Mammary epithelial cell (primary cell): ENCODE data around the gene FLT3.

Experiments
- EZH2 ChIP-seq: IDR thresholded peaks from 2 replicates; pipeline ENCODE4 v1.6.1; 2012; ENCODE audit warnings: low read length, inconsistent platforms, borderline replicate concordance
- TF ChIP-seq, protein P1 (sequence below), 2 donors: IDR thresholded peaks in 1 of 2; conservative IDR thresholded peaks in 1 of 2; 2 replicates each; pipeline ENCODE4 v1.5.1; 2011 to 2012; ENCODE audit warnings: inconsistent platforms in 2 of 2, low read length in 2 of 2, mild to moderate bottlenecking in 2 of 2, control low read depth in 1 of 2, low read depth in 1 of 2; ENCODE audit not compliant: insufficient read depth in 1 of 2; ENCODE audit errors: extremely low read depth in 1 of 2

DNA sequence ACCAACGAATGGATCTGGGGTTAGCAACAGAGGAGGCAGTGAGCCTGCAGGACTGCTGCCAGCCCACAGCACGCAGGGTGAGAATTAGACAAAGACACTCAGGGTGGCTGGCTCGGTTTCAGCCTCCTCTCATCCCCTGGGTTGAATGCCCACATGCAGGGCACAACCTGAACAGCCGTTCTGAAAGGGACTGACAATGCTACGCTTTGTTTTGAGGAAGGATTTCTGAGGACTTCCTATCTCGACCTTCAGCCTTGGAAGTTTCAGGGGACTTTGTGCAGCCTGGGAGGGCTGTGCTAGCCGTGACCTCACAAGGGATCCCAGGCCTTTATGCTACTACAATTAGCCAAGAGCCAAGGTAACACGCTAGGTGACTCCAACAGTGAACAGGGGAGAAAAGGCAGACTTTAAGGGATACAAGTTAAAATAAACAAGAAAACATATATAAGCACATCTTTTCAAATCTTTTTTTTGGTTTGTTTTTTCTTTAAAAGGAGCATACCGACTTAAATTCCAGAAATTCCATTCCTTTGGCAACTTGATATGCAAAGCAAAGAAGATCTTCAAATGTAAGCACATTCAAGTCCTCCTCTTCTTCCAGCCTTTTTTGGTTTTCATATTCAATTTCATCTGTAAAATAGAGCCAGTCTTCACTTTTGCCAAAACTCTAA, 77.4 kb downstream of the FLT3 start:
- TF ChIP-seq, protein P1, sequence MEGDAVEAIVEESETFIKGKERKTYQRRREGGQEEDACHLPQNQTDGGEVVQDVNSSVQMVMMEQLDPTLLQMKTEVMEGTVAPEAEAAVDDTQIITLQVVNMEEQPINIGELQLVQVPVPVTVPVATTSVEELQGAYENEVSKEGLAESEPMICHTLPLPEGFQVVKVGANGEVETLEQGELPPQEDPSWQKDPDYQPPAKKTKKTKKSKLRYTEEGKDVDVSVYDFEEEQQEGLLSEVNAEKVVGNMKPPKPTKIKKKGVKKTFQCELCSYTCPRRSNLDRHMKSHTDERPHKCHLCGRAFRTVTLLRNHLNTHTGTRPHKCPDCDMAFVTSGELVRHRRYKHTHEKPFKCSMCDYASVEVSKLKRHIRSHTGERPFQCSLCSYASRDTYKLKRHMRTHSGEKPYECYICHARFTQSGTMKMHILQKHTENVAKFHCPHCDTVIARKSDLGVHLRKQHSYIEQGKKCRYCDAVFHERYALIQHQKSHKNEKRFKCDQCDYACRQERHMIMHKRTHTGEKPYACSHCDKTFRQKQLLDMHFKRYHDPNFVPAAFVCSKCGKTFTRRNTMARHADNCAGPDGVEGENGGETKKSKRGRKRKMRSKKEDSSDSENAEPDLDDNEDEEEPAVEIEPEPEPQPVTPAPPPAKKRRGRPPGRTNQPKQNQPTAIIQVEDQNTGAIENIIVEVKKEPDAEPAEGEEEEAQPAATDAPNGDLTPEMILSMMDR (conservative IDR thresholded peaks at IDR 0.05 in 1 of 2, IDR thresholded peaks at IDR 0.05 in 1 of 2; ENCODE audit: extremely low read depth in 1 of 2, insufficient read depth in 1 of 2, low read depth in 1 of 2, low read length in 2 of 2), result no peak
- TF ChIP-seq EZH2, result no peak
